Left cardiac atrium (tissue), 4 donors: ENCODE data around the gene SLC22A8. TPM values are rescaled to one million over a fixed set of nuclear protein-coding genes. Genes with fewer than 3 reads are reported as not detected.
A peak's percentile ranks its signal among the peaks of the same experiment; 100 is the strongest.
"Not testable (repeated sequence)": the region's sequence is repeated elsewhere in the genome, so short reads cannot be mapped to it uniquely, and the experiment has no call there.

Experiments used
- ATAC-seq, 2 donors: fragments of 200-7000 bp; cut with Tn5 transposase; one replicate each; pipeline ENCODE4 v1.9.1; 2020; ENCODE audit warnings: mild to moderate bottlenecking in 2 of 2, moderate library complexity in 2 of 2
- DNase-seq: peaks from one replicate; pipeline ENCODE4 v3.0.0-alpha.2; 2020
- intact Hi-C, 2 donors: fragments of 100-400 bp; cut with DNase I; formaldehyde crosslinking; loops; one replicate each; pipeline versions ENCODE4 v1.14.1 to v1.15.1; 2022 to 2023
- long read RNA-seq: library from polyadenylated mRNA; unstranded; transcript quantifications from one replicate; pipeline ENCODE4 v2.0.0, GENCODE V29; 2021
- total RNA-seq, 2 donors: library from RNA; stranded (reverse); fragmentation: NEBNext Ultra II Directional; extraction: Animal tissue kit (Norgen Biotek cat#: 25700); gene quantifications; one replicate each; pipeline ENCODE4 v1.2.1, GENCODE V29; 2021
- donor health status: DM: no; HTN: yes; CAD: no.
- donor health status: DM: no; HTN: yes; CAD: no; lungs with severe emphysema.
- donor health status: DM: yes; HTN: yes; CAD: no.
- donor health status: Dilated cardiomyopathy.

SLC22A8 gene
- total RNA-seq = not detected
- long read RNA-seq = 0 reads

- intact Hi-C loops = no loop called here
- DNase-seq (no peak), ATAC-seq (no peak)
Observed at GRCh38 chr11:63015521-63016215, at the start of gene SLC22A8. Gene SLC22A8, minus strand, starts transcription at chr11:63015841. Its CDS starts 883 bp downstream, at chr11:63014958.

- intact Hi-C loops = not testable (repeated sequence)
Observed at GRCh38 chr11:63046203-63046602, 30.6 kb upstream of the SLC22A8 start.

GRCh38 chr11:63042596-63042995 lies 27.0 kb upstream of the SLC22A8 start:
- ATAC-seq (no peak), DNase-seq (no peak)
- intact Hi-C loops = no loop called here

More at GRCh38 chr11:63046203-63046602, 30.6 kb upstream of the SLC22A8 start:
- not testable (repeated sequence) for ATAC-seq, DNase-seq

- DNase-seq (no peak), ATAC-seq (no peak)
- intact Hi-C loops = no loop called here
Observed at GRCh38 chr11:63032457-63032856, 16.8 kb upstream of the SLC22A8 start.

- ATAC-seq (peak; percentile 93 to 94), DNase-seq (peak; percentile 90)
- intact Hi-C loops = loop anchor here (1.0 to 2.0 kb wide), 2 partner anchors 117 to 118 kb away; no protein-coding TSS in a partner anchor
Observed at GRCh38 chr11:63023841-63024648, 8.4 kb upstream of the SLC22A8 start.

GRCh38 chr11:63023222-63023814 lies 7.7 kb upstream of the SLC22A8 start:
- ATAC-seq = no peak
- DNase-seq = no peak

GRCh38 chr11:63022441-63022840 lies 6.8 kb upstream of the SLC22A8 start:
- intact Hi-C loops = loop anchor here in 1 of 2 donors (2.0 kb wide), 1 partner anchor 116 kb away; no protein-coding TSS in a partner anchor
- DNase-seq (no peak), ATAC-seq (no peak)

More at GRCh38 chr11:63023222-63023814, 7.7 kb upstream of the SLC22A8 start:
- intact Hi-C loops = loop anchor here in 1 of 2 donors (2.0 kb wide), 1 partner anchor 117 kb away; no protein-coding TSS in a partner anchor

- no peak for ATAC-seq
- intact Hi-C loops = no loop called here
Observed at GRCh38 chr11:63020671-63021291, 5.1 kb upstream of the SLC22A8 start.

GRCh38 chr11:63019506-63019905 lies 3.9 kb upstream of the SLC22A8 start:
- ATAC-seq (no peak), DNase-seq (no peak)
- intact Hi-C loops = no loop called here

More at GRCh38 chr11:63020671-63021291, 5.1 kb upstream of the SLC22A8 start:
- no peak for DNase-seq

- DNase-seq (no peak), ATAC-seq (peak in 1 of 2 donors; percentile 21)
- intact Hi-C loops = no loop called here
Observed at GRCh38 chr11:63017306-63017974, 1.8 kb upstream of the SLC22A8 start.

- DNase-seq = no peak
- intact Hi-C loops = no loop called here
- no peak for ATAC-seq
Observed at GRCh38 chr11:63014408-63015055, 1.1 kb downstream of the SLC22A8 start.

GRCh38 chr11:63012839-63013238 lies 2.8 kb downstream of the SLC22A8 start:
- DNase-seq = no peak
- intact Hi-C loops = no loop called here

GRCh38 chr11:63012430-63012829 lies 3.2 kb downstream of the SLC22A8 start:
- DNase-seq (no peak), ATAC-seq (peak in 1 of 2 donors; percentile 48)
- intact Hi-C loops = no loop called here

More at GRCh38 chr11:63012839-63013238, 2.8 kb downstream of the SLC22A8 start:
- no peak for ATAC-seq

GRCh38 chr11:63010934-63011439 lies 4.7 kb downstream of the SLC22A8 start:
- DNase-seq (no peak), ATAC-seq (no peak)
- intact Hi-C loops = no loop called here

GRCh38 chr11:63007920-63008319 lies 7.7 kb downstream of the SLC22A8 start:
- peak in 1 of 2 donors; percentile 63 for ATAC-seq
- DNase-seq = no peak
- intact Hi-C loops = no loop called here

- DNase-seq = no peak
- intact Hi-C loops = no loop called here
- no peak for ATAC-seq
Observed at GRCh38 chr11:63001456-63001855, 14.2 kb downstream of the SLC22A8 start.

- intact Hi-C loops = no loop called here
- no peak for DNase-seq
- ATAC-seq = no peak
Observed at GRCh38 chr11:62999649-63000048, 16.0 kb downstream of the SLC22A8 start.

GRCh38 chr11:62999156-62999555 lies 16.5 kb downstream of the SLC22A8 start:
- ATAC-seq (no peak), DNase-seq (no peak)
- intact Hi-C loops = no loop called here
